ENCODE results near the gene TP53I13.

DNA sequence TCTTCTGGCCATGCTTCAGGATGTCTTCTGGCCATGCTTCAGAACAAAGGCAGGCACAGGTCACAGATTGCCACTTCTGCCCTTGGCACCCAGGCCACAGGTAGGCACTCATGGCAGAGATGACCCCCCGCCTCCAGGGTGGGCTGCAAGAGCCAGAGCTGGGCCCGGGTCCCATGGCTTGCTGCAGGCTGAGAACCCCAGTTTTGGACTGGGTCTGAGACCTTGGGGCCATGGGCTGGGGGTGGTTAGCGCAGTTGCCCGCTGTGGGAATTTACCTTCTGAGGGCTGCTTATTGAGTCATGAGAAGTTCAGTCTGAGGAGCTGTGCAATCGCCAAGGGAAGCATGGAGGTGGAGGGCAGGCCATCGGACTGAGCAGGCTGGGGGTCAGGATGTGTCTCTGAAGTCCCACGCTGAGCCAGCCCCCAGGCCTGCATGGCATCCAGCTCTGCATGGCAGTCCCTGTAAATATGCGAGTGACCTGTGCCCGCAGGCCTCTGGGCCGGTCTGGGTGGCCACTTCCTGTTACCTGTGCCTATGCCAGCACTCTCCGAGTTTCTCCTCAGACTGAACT is 26.1 kb downstream of the TP53I13 start:
- TF ChIP-seq CTCF (IDR thresholded peaks at IDR 0.05) (no peak), POLR2AphosphoS5 (IDR thresholded peaks at IDR 0.05) (no peak), POLR2A (IDR thresholded peaks at IDR 0.05) (no peak), EP300 (IDR thresholded peaks at IDR 0.05) (no peak)

Measured in suprapubic skin (tissue), 4 donors.